ENCODE results near the gene KCNIP1.

The KCNIP1 gene

GRCh38 chr5:170701334-170701733, 197.5 kb downstream of the KCNIP1 start:
- no peaks in the 10 kb centered on the region for H3K36me3 ChIP-seq
- TF ChIP-seq CTCF (IDR thresholded peaks at IDR 0.05; ENCODE audit: low read depth, low read length): no peak
- H3K4me3 ChIP-seq (ENCODE audit: low read depth, low read length): no peak overlapping the region
- peaks cover 5% of the 10 kb centered on the region; the same call in 1 of the 2 replicates for H3K27me3 ChIP-seq
- H3K4me1 ChIP-seq: no peaks in the 10 kb centered on the region
- no peak for DNase-seq
- H3K9me3 ChIP-seq: no peaks in the 10 kb centered on the region

- DNase-seq: no peak
- Histone ChIP-seq H3K4me1 (no peaks in the 10 kb centered on the region), H3K4me3 (ENCODE audit: low read depth, low read length) (no peak overlapping the region), H3K36me3 (no peaks in the 10 kb centered on the region), H3K9me3 (no peaks in the 10 kb centered on the region), H3K27me3 (no peaks in the 10 kb centered on the region)
- no peak for TF ChIP-seq CTCF (IDR thresholded peaks at IDR 0.05; ENCODE audit: low read depth, low read length)
These were observed 200.8 kb downstream of the KCNIP1 start for GRCh38 chr5:170704417-170705192.

- H3K4me3 ChIP-seq (ENCODE audit: low read depth, low read length): no peak overlapping the region
- no peak for DNase-seq
- no peaks in the 10 kb centered on the region for H3K9me3 ChIP-seq
These were observed 205.8 kb downstream of the KCNIP1 start for GRCh38 chr5:170709640-170710039.

GRCh38 chr5:170711300-170711699, 207.5 kb downstream of the KCNIP1 start:
- Histone ChIP-seq H3K36me3 (no peaks in the 10 kb centered on the region), H3K9me3 (no peaks in the 10 kb centered on the region), H3K4me3 (ENCODE audit: low read depth, low read length) (no peak overlapping the region), H3K4me1 (no peaks in the 10 kb centered on the region), H3K27me3 (peaks cover 12% of the 10 kb centered on the region)
- no peak for TF ChIP-seq CTCF (IDR thresholded peaks at IDR 0.05; ENCODE audit: low read depth, low read length)
- DNase-seq: no peak

More at GRCh38 chr5:170709640-170710039, 205.8 kb downstream of the KCNIP1 start:
- Histone ChIP-seq H3K36me3 (no peaks in the 10 kb centered on the region), H3K27me3 (peaks cover 5% of the 10 kb centered on the region; the same call in 1 of the 2 replicates), H3K4me1 (no peaks in the 10 kb centered on the region)
- no peak for TF ChIP-seq CTCF (IDR thresholded peaks at IDR 0.05; ENCODE audit: low read depth, low read length)

- no peak for TF ChIP-seq CTCF (IDR thresholded peaks at IDR 0.05; ENCODE audit: low read depth, low read length)
- H3K9me3 ChIP-seq: no peaks in the 10 kb centered on the region
- H3K4me1 ChIP-seq: no peaks in the 10 kb centered on the region
- H3K4me3 ChIP-seq (ENCODE audit: low read depth, low read length): no peak overlapping the region
- H3K36me3 ChIP-seq: no peaks in the 10 kb centered on the region
- DNase-seq: no peak
- peaks cover 31% of the 10 kb centered on the region for H3K27me3 ChIP-seq
These were observed 211.3 kb downstream of the KCNIP1 start for GRCh38 chr5:170715141-170715540.

GRCh38 chr5:170716396-170716795, 212.6 kb downstream of the KCNIP1 start:
- Histone ChIP-seq H3K4me1 (no peaks in the 10 kb centered on the region), H3K4me3 (ENCODE audit: low read depth, low read length) (no peak overlapping the region), H3K36me3 (no peaks in the 10 kb centered on the region), H3K27me3 (peaks cover 27% of the 10 kb centered on the region), H3K9me3 (no peaks in the 10 kb centered on the region)
- no peak for TF ChIP-seq CTCF (IDR thresholded peaks at IDR 0.05; ENCODE audit: low read depth, low read length)
- DNase-seq: no peak

All from BE2C (cell line).